Measurements from ENCODE around the gene XXYLT1. TPM values are rescaled to one million over a fixed set of nuclear protein-coding genes. Genes with fewer than 3 reads are reported as not detected.

XXYLT1 gene
- total and polyA plus RNA-seq, 2 donors = 12.4 to 18.5 TPM

- no peak overlapping the region for H3K4me3 ChIP-seq (ENCODE audit: low read depth, low read length)
- H3K27ac ChIP-seq (ENCODE audit: low read depth) = no peak overlapping the region
- no peaks in the 10 kb centered on the region for H3K36me3 ChIP-seq (ENCODE audit: insufficient read depth)
- 94% methylated on average over 25 of the region's 25 CpGs for WGBS
- no peaks in the 10 kb centered on the region for H3K4me1 ChIP-seq (ENCODE audit: insufficient read depth)
- DNase-seq (ENCODE audit: extremely low spot score) = no peak
Measured at GRCh38 chr3:195073866-195074860, 196.8 kb downstream of the XXYLT1 start.

DNA sequence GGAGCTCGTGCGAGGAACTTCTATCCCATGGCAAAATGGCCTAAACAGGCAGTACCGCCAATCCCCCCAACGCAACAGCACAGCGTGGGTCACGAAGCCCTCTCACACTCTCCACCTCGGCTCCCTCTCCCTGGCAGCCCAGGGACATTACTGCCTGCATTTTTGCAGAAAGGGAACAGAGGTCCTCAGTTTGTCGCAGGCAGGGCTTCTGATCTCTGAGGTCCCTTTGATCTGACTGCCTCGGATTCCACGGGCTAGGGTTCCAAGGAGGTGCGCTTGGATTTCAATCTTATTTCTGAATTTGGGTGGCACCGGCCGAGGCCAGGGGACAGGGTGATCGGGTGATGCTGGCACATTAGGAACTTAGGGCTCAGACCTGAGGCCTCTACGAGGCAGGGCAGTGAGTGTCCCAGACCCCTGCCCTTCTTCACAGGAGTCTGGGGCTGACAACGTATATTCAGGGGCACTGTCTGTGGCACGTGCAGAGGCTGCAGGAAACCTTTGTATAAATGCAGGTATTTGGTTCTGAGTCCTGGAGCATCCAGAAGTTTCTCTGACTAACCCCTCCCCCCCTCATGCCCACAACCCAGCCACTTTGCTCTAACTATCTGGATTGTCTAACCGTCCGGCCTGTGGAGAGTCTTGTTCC is 197.9 kb downstream of the XXYLT1 start:
- H3K36me3 ChIP-seq (ENCODE audit: insufficient read depth) = no peaks in the 10 kb centered on the region
- no peak for DNase-seq (ENCODE audit: extremely low spot score)
- WGBS = 94% methylated on average over 19 of the region's 19 CpGs
- H3K4me3 ChIP-seq (ENCODE audit: low read depth, low read length) = no peak overlapping the region
- no peaks in the 10 kb centered on the region for H3K4me1 ChIP-seq (ENCODE audit: insufficient read depth)
- H3K27ac ChIP-seq (ENCODE audit: low read depth) = no peak overlapping the region

DNA sequence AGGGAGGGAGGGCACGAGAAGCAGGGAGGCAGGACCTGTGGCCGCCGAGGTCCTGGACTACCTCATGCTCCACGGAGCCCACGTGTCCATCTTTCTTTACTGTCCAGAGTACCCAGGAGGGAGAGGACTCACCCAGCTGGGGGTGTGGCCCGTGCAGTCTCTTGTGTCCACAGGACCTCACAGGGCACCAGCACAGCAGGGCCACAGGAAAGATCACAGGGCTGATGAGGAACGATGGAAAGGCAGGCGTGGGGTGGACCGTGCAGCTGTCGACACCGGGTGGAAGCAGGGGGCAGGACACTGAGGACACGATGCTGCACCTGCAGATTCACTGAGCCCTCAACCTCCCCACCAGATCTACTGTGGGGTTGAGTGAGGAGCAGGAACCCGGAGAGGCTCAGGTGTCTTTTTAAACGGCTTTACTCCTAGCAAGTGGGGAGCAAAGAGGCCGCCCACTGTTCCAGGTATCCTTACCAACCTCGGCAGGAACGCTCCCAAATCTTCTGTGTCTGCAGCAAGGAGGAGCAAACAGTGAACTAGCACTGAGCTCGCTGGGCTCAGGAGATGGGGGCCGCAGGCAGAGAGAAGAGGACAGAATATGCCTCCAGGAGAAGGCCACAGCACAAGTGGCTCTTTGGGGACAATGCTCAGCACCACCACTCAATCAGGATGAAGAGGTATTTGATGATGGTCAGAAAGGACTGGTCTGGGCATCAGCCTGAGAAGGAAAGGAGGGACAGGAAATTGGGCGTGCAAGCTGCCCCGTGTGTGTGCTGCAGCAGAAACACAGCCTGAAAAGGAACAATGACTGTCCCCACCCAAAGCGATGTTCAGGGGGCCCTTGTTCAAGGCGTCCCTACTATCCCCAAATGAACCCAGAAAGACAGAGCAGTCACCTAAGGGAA is 198.8 kb downstream of the XXYLT1 start:
- Histone ChIP-seq H3K4me3 (ENCODE audit: low read depth, low read length) (no peak overlapping the region), H3K27ac (ENCODE audit: low read depth) (no peak overlapping the region), H3K36me3 (ENCODE audit: insufficient read depth) (no peaks in the 10 kb centered on the region), H3K4me1 (ENCODE audit: insufficient read depth) (no peaks in the 10 kb centered on the region)
- WGBS = 90% methylated on average over 23 of the region's 23 CpGs
- DNase-seq (ENCODE audit: extremely low spot score) = no peak

DNA sequence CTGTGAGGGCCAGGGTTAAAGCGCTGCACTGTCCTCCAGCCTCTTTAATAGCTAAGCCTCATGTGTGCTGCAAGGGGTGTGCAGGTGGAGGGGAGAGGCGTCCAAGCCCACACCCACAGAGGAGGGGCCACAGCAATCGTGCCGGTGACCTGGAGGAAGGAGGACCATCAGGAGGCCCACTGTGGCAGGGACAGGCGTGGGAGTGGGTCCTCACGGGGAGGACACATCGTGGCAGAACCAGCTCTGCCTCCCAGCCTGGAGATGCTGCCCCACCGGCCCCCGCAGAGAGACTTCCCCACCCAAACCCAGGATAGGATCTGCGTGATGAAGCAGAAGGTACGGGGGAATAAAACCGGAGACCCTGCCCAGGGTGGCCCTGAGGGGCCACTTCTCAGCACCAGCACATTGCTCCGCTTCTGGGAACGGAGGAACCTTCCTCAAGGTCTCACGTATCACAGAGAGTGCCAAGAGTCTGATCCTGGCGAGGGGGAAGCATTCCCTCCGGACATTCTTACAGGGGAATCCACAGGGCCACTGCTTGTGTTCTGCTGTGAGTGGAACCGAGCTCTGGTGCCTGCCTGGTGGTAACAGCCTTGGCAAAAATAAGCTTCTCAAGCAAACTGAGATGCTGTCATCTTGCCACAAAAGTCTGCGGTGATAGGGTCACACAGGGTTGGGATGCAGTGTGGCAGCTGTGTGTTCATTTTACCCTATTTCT is 199.8 kb downstream of the XXYLT1 start:
- Histone ChIP-seq H3K27ac (ENCODE audit: low read depth) (no peak overlapping the region), H3K36me3 (ENCODE audit: insufficient read depth) (no peaks in the 10 kb centered on the region), H3K4me1 (ENCODE audit: insufficient read depth) (no peaks in the 10 kb centered on the region), H3K4me3 (ENCODE audit: low read depth, low read length) (no peak overlapping the region)
- DNase-seq (ENCODE audit: extremely low spot score) = no peak
- WGBS = 95% methylated on average over 19 of the region's 19 CpGs

- no peak for DNase-seq (ENCODE audit: extremely low spot score)
- no peak overlapping the region for H3K27ac ChIP-seq (ENCODE audit: low read depth)
- no peak overlapping the region for H3K4me3 ChIP-seq (ENCODE audit: low read depth, low read length)
- H3K36me3 ChIP-seq (ENCODE audit: insufficient read depth) = no peaks in the 10 kb centered on the region
- 91% methylated on average over 6 of the region's 6 CpGs for WGBS
- H3K4me1 ChIP-seq (ENCODE audit: insufficient read depth) = no peaks in the 10 kb centered on the region
Measured at GRCh38 chr3:195070336-195070735, 200.6 kb downstream of the XXYLT1 start.

DNA sequence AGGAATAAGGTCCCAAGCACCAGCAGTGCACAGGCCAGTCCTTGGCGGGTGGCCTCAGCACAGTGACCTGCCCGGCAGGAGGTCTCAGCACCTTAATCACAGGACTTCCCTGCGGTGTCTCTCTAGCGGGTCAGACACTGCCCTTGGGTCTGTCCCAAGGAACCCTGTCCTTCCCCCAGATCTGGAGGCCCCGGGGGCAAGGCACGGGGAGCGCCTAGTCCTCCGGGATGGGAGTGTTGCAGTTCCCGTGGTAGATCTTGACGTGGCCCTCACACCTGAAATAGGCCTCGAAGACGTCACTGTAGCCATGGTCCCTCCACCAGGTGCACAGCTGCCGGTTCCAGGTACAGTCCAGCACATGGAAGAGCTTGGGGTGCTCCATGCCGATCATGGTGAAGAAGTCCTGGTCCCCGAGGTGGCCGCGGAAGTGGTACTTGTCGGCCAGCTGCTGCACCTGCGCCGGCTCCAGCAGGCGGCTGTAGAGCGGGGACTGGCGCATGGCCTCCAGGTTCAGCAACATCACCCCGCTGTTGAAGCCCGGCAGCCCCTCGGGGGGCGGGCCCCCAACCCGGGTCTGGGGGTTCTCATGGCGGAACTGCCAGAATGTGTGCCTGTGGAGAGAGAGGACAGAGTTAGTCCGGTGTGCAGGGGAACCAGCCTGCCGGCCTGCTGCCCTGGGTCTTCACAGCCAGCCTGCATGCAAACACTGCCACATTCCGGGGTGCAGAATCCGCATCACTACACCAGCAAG is 201.3 kb downstream of the XXYLT1 start:
- no peaks in the 10 kb centered on the region for H3K36me3 ChIP-seq (ENCODE audit: insufficient read depth)
- 97% methylated on average over 33 of the region's 33 CpGs for WGBS
- no peak overlapping the region for H3K4me3 ChIP-seq (ENCODE audit: low read depth, low read length)
- H3K27ac ChIP-seq (ENCODE audit: low read depth) = no peak overlapping the region
- H3K4me1 ChIP-seq (ENCODE audit: insufficient read depth) = no peaks in the 10 kb centered on the region
- no peak for DNase-seq (ENCODE audit: extremely low spot score)

- H3K27ac ChIP-seq (ENCODE audit: low read depth) = no peak overlapping the region
- no peaks in the 10 kb centered on the region for H3K4me1 ChIP-seq (ENCODE audit: insufficient read depth)
- DNase-seq (ENCODE audit: extremely low spot score) = no peak
- WGBS = 92% methylated on average over 18 of the region's 18 CpGs
- H3K4me3 ChIP-seq (ENCODE audit: low read depth, low read length) = no peak overlapping the region
- H3K36me3 ChIP-seq (ENCODE audit: insufficient read depth) = no peaks in the 10 kb centered on the region
Measured at GRCh38 chr3:195068084-195069080, 202.6 kb downstream of the XXYLT1 start.

GRCh38 chr3:195066441-195066841 is 204.5 kb downstream of the XXYLT1 start:
- Histone ChIP-seq H3K4me1 (ENCODE audit: insufficient read depth) (no peaks in the 10 kb centered on the region), H3K36me3 (ENCODE audit: insufficient read depth) (no peaks in the 10 kb centered on the region), H3K27ac (ENCODE audit: low read depth) (no peak overlapping the region), H3K4me3 (ENCODE audit: low read depth, low read length) (no peak overlapping the region)
- no peak for DNase-seq (ENCODE audit: extremely low spot score)
- WGBS = 97% methylated on average over 16 of the region's 16 CpGs

DNA sequence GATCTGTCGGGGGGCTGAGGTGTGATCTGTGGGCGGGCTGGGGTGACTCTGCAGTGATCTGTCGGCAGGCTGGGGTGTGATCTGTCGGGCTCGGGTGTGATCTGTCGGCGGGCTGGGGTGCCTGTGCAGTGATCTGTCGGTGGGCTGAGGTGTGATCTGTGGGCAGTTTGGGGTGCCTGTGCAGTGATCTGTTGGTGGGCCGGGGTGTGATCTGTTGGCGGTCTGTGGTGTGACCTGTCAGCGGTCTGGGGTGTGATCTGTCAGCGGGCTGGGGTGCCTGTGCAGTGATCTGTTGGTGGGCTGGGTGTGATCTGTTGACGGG is 205.1 kb downstream of the XXYLT1 start:
- 99% methylated on average over 13 of the region's 13 CpGs for WGBS
- DNase-seq (ENCODE audit: extremely low spot score) = no peak

GRCh38 chr3:195065142-195065863 is 205.7 kb downstream of the XXYLT1 start:
- Histone ChIP-seq H3K36me3 (ENCODE audit: insufficient read depth) (no peaks in the 10 kb centered on the region), H3K4me3 (ENCODE audit: low read depth, low read length) (no peak overlapping the region), H3K4me1 (ENCODE audit: insufficient read depth) (no peaks in the 10 kb centered on the region), H3K27ac (ENCODE audit: low read depth) (no peak overlapping the region)
- WGBS = 86% methylated on average over 42 of the region's 42 CpGs
- DNase-seq (ENCODE audit: extremely low spot score) = no peak

More for the DNA sequence above, 205.1 kb downstream of the XXYLT1 start:
- H3K36me3 ChIP-seq (ENCODE audit: insufficient read depth) = no peaks in the 10 kb centered on the region
- H3K4me3 ChIP-seq (ENCODE audit: low read depth, low read length) = no peak overlapping the region
- H3K27ac ChIP-seq (ENCODE audit: low read depth) = no peak overlapping the region
- no peaks in the 10 kb centered on the region for H3K4me1 ChIP-seq (ENCODE audit: insufficient read depth)

DNA sequence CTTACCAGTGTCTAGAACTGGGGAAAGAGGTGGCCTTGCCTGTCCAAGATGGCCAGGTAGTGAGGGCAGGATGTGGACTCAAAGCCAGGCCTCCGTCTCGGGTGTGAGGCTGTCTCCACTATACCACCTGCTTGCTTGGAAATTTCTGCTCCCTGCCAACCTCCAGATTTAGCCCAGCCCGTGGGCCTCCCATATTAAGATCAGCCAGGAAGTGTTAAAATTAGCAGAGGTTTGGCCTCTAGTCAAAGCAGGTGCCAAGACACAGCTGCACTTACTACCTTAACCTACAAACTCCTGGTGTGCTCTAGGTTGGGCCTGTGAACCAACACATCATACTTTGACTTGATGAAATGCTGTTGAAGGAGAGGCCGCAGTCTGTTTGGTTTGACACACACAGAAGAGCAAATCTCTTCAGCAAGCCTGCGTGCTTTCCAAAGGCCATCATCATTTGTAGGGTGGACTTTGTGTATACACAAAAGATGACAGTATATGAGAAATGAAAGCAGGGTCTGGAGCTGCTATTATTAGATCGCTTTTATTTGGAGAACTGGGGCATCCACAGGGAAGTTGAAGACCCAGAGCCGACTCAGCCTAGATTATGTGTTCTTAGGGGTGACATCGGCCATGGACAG is 206.5 kb downstream of the XXYLT1 start:
- H3K36me3 ChIP-seq (ENCODE audit: insufficient read depth) = no peaks in the 10 kb centered on the region
- WGBS = 27% methylated on average over 8 of the region's 8 CpGs
- no peaks in the 10 kb centered on the region for H3K4me1 ChIP-seq (ENCODE audit: insufficient read depth)
- no peak overlapping the region for H3K27ac ChIP-seq (ENCODE audit: low read depth)
- DNase-seq (ENCODE audit: extremely low spot score) = no peak
- no peak overlapping the region for H3K4me3 ChIP-seq (ENCODE audit: low read depth, low read length)

All from urinary bladder (tissue), 4 donors.